ENCODE measurements around the gene NIT2. TPM values are rescaled to one million over a fixed set of nuclear protein-coding genes. Genes with fewer than 3 reads are reported as not detected.
"Not testable (repeated sequence)": the region's sequence is repeated elsewhere in the genome, so short reads cannot be mapped to it uniquely, and the experiment has no call there.

Gene NIT2
- total RNA-seq, 4 donors from 2014 or later, result 21.8 to 46.1 (median 35.0) TPM

- no peak overlapping the region for H3K4me3 ChIP-seq (ENCODE audit: low read depth, poor library complexity, severe bottlenecking)
- TF ChIP-seq POLR2A (IDR thresholded peaks at IDR 0.05) (no peak), CTCF (IDR thresholded peaks at IDR 0.05) (no peak)
- 92 to 93% methylated on average over 4 of the region's 4 CpGs for WGBS, 2 donors
- intact Hi-C loops (cut with DNase I; ENCODE audit: low total_unique reads), result no loop called here
- no peak for DNase-seq (ENCODE audit: low spot score in 2 of 2)
Observed at GRCh38 chr3:100331660-100332059, 2.9 kb upstream of the NIT2 start.

DNA sequence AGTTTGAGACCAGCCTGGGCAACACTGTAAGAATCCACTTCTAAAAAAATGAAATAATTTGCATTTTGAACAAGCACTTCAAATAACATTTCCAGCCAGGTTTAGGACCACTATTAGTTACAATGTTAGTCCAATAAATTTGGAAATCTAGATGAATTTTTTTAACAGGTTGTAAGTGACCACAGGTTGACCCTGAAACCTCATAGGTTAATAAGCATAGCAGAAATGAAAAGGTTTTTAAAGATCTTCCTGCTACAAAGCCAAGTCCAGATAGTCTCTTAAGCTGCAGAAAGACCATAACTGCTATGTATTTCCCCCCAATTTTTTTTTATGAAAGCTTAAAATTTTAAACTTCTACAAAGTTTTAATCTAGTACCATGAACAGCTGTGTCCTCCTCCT lies 1.5 kb upstream of the NIT2 start:
- TF ChIP-seq CTCF (IDR thresholded peaks at IDR 0.05), result no peak
- no peak for TF ChIP-seq POLR2A (IDR thresholded peaks at IDR 0.05)
- DNase-seq (ENCODE audit: low spot score in 2 of 2), result no peak
- intact Hi-C loops (cut with DNase I; ENCODE audit: low total_unique reads), result no loop called here
- H3K4me3 ChIP-seq (ENCODE audit: low read depth, poor library complexity, severe bottlenecking), result no peak overlapping the region

- WGBS, 2 donors, result 33 to 41% methylated on average over 14 of the region's 14 CpGs
Observed at GRCh38 chr3:100333970-100334487, 528 bp upstream of the NIT2 start.

GRCh38 chr3:100335434-100335833 lies 877 bp downstream of the NIT2 start:
- TF ChIP-seq POLR2A (IDR thresholded peaks at IDR 0.05) (no peak), CTCF (IDR thresholded peaks at IDR 0.05) (no peak)
- peak in 1 of 2 donors; percentile 20 for DNase-seq (ENCODE audit: low spot score in 2 of 2)
- intact Hi-C loops (cut with DNase I; ENCODE audit: low total_unique reads), result no loop called here
- 64 to 66% methylated on average over 14 of the region's 14 CpGs for WGBS, 2 donors
- no peak overlapping the region for H3K4me3 ChIP-seq (ENCODE audit: low read depth, poor library complexity, severe bottlenecking)

More at GRCh38 chr3:100333970-100334487, 528 bp upstream of the NIT2 start:
- H3K4me3 ChIP-seq (ENCODE audit: low read depth, poor library complexity, severe bottlenecking), result peak overlapping the region; percentile 61
- DNase-seq (ENCODE audit: low spot score in 2 of 2), result no peak
- TF ChIP-seq CTCF (IDR thresholded peaks at IDR 0.05) (no peak), POLR2A (IDR thresholded peaks at IDR 0.05) (no peak)
- intact Hi-C loops (cut with DNase I; ENCODE audit: low total_unique reads), result no loop called here

- 92 to 93% methylated on average over 10 of the region's 10 CpGs for WGBS, 2 donors
Observed at GRCh38 chr3:100336229-100336628, 1.7 kb downstream of the NIT2 start.

GRCh38 chr3:100338911-100339310 lies 4.4 kb downstream of the NIT2 start:
- no peak overlapping the region for H3K4me3 ChIP-seq (ENCODE audit: low read depth, poor library complexity, severe bottlenecking)
- DNase-seq (ENCODE audit: low spot score in 2 of 2), result no peak
- no peak for TF ChIP-seq POLR2A (IDR thresholded peaks at IDR 0.05)
- no peak for TF ChIP-seq CTCF (IDR thresholded peaks at IDR 0.05)
- 84 to 85% methylated on average over 10 of the region's 10 CpGs for WGBS, 2 donors
- intact Hi-C loops (cut with DNase I; ENCODE audit: low total_unique reads), result no loop called here

More at GRCh38 chr3:100336229-100336628, 1.7 kb downstream of the NIT2 start:
- intact Hi-C loops (cut with DNase I; ENCODE audit: low total_unique reads); H3K4me3 ChIP-seq (ENCODE audit: low read depth, poor library complexity, severe bottlenecking); DNase-seq (ENCODE audit: low spot score in 2 of 2): not testable (repeated sequence)

Data from lower leg skin (tissue), 4 donors.